ENCODE data around the gene LRWD1. TPM values are rescaled to one million over a fixed set of nuclear protein-coding genes. Genes with fewer than 3 reads are reported as not detected.

LRWD1 gene
- total and polyA plus RNA-seq, 2 experiments from 2014 or later: 16.0 to 17.8 TPM

DNA sequence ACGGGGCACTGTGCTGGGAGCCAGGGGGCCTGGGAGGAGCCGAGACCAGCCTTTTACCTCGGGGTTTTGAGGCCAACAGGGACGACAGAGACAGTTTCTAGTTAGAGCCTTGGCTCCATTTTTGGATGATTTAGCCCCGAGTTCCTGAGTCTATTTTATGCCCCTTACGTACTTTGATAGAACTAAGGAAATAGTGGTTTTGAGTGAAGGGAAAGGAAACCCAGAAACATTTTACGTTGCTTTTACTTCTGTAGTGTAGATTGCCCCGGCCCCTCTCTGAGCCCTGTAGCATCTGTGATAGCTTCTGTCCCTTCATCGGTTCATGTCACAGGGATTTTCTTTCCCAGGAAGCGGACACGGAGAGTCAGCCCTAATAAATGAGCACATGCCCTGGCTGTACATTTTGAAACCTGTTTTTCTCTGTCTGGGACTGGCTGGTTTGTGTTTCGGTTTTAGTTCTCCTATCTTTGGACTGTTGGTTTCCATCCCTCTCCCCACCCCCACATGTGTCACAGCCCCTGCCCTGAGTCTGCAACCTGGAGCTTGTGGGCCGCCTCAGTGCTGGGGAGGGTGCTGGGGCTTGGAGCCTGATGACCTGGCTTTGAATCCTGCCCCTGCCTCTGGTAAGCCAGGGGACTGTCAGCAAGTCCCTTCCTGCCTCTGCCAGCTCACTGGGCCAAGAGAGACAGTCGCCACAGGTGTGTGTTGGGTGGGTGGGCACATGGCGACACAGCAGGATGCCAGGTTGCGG, 38.3 kb upstream of the LRWD1 start:
- Histone ChIP-seq H3K4me3 (no peak overlapping the region), H3K27me3 (no peaks in the 10 kb centered on the region)
- WGBS (ENCODE audit: low lambda C conversion rate, missing lambda C conversion rate): 95% methylated on average over 16 of the region's 16 CpGs

DNA sequence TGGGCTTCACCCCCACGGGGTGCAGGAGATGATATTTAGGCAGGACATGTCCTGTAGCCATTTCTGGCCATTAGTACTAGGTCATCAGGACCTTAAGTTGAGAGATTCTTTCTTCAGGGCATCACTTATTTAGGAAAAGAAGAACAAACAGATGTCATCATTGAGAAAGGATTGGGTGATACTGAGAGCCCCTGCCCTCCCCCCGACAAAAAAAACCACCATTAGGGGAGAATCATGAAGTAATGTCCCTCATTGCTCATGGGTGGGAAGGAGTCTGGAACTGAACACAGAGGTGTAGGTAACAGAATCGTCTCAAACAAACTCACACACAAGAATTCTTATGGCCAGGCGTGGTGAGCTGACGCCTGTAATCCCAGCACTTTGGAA, 37.8 kb upstream of the LRWD1 start:
- no peaks in the 10 kb centered on the region for H3K4me1 ChIP-seq (ENCODE audit: insufficient read depth)
- H3K36me3 ChIP-seq (replicated peaks; ENCODE audit: insufficient read depth, low read depth): no peaks in the 10 kb centered on the region
- H3K4me3 ChIP-seq: no peak overlapping the region
- no peak overlapping the region for H2AFZ ChIP-seq
- no peaks in the 10 kb centered on the region for H4K20me1 ChIP-seq (ENCODE audit: insufficient read depth, poor library complexity, severe bottlenecking)
- no peak overlapping the region for H3K27ac ChIP-seq
- no peak for DNase-seq (ENCODE audit: low spot score)
- 98% methylated on average over 5 of the region's 5 CpGs for WGBS (ENCODE audit: low lambda C conversion rate, missing lambda C conversion rate)
- no peak for TF ChIP-seq EZH2phosphoT487 (IDR thresholded peaks at IDR 0.05; ENCODE audit: low read depth, severe bottlenecking, unreplicated experiment)
- no peak for TF ChIP-seq EZH2 (IDR thresholded peaks at IDR 0.05; ENCODE audit: borderline replicate concordance)
- TF ChIP-seq, protein P1, sequence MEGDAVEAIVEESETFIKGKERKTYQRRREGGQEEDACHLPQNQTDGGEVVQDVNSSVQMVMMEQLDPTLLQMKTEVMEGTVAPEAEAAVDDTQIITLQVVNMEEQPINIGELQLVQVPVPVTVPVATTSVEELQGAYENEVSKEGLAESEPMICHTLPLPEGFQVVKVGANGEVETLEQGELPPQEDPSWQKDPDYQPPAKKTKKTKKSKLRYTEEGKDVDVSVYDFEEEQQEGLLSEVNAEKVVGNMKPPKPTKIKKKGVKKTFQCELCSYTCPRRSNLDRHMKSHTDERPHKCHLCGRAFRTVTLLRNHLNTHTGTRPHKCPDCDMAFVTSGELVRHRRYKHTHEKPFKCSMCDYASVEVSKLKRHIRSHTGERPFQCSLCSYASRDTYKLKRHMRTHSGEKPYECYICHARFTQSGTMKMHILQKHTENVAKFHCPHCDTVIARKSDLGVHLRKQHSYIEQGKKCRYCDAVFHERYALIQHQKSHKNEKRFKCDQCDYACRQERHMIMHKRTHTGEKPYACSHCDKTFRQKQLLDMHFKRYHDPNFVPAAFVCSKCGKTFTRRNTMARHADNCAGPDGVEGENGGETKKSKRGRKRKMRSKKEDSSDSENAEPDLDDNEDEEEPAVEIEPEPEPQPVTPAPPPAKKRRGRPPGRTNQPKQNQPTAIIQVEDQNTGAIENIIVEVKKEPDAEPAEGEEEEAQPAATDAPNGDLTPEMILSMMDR (IDR thresholded peaks at IDR 0.05; ENCODE audit: poor library complexity): no peak
- no peaks in the 10 kb centered on the region for H3K27me3 ChIP-seq
- H3K9me3 ChIP-seq (ENCODE audit: low read depth): no peaks in the 10 kb centered on the region
- no peaks in the 10 kb centered on the region for H3K9me2 ChIP-seq (replicated peaks; ENCODE audit: insufficient read depth)
- H3K4me2 ChIP-seq: no peak overlapping the region
- no peaks in the 10 kb centered on the region for H3K79me2 ChIP-seq

More for the DNA sequence above, 38.3 kb upstream of the LRWD1 start:
- H4K20me1 ChIP-seq (ENCODE audit: insufficient read depth, poor library complexity, severe bottlenecking): no peaks in the 10 kb centered on the region
- no peak overlapping the region for H2AFZ ChIP-seq
- TF ChIP-seq, protein P1 (IDR thresholded peaks at IDR 0.05; ENCODE audit: poor library complexity): no peak
- TF ChIP-seq EZH2 (IDR thresholded peaks at IDR 0.05; ENCODE audit: borderline replicate concordance): no peak
- no peak for TF ChIP-seq EZH2phosphoT487 (IDR thresholded peaks at IDR 0.05; ENCODE audit: low read depth, severe bottlenecking, unreplicated experiment)
- H3K9me2 ChIP-seq (replicated peaks; ENCODE audit: insufficient read depth): no peaks in the 10 kb centered on the region
- H3K36me3 ChIP-seq (replicated peaks; ENCODE audit: insufficient read depth, low read depth): no peaks in the 10 kb centered on the region
- DNase-seq (ENCODE audit: low spot score): no peak
- no peaks in the 10 kb centered on the region for H3K9me3 ChIP-seq (ENCODE audit: low read depth)
- no peaks in the 10 kb centered on the region for H3K79me2 ChIP-seq
- no peak overlapping the region for H3K4me2 ChIP-seq
- no peaks in the 10 kb centered on the region for H3K4me1 ChIP-seq (ENCODE audit: insufficient read depth)
- H3K27ac ChIP-seq: no peak overlapping the region

DNA sequence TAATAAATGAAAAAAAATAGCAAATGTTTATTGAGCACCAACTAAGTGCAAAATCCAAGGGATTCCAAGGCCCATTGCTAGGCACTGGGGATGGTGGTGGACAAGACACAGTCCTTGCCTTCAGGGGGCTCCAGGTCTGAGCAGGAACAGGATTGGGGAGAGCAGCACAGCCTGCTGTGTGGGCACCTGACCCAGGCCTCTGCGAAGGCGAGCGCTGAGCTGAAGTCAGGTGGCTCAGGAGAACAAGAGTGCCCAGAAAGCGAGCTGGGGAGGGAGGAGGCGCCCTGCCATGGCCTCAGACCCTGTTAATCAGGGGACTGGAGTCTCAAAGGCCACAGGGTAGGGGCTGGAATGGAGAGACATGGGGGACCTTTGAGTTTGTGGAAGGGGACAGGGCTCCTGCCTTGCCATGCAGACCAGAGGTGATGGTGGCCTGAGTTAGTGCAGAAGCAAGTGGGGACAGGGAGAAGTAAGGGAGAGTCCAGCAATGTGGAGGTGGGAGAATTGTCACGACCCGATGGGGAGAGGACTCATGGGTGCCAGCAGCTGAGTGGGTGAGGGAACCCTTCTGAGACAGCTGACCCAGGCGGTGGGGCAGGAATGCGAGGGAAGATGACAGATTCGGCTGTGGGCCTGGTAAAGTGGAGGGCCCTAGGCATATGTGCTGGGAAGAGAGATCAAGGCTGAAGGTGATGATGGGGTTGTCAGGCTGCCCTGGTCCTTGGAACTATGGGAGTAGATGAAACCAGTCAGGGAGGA, 35.5 kb upstream of the LRWD1 start:
- no peaks in the 10 kb centered on the region for H3K9me2 ChIP-seq (replicated peaks; ENCODE audit: insufficient read depth)
- peaks cover 4% of the 10 kb centered on the region for H3K4me1 ChIP-seq (ENCODE audit: insufficient read depth)
- H2AFZ ChIP-seq: no peak overlapping the region
- no peak for TF ChIP-seq EZH2phosphoT487 (IDR thresholded peaks at IDR 0.05; ENCODE audit: low read depth, severe bottlenecking, unreplicated experiment)
- no peak for TF ChIP-seq EZH2 (IDR thresholded peaks at IDR 0.05; ENCODE audit: borderline replicate concordance)
- TF ChIP-seq, protein P1 (IDR thresholded peaks at IDR 0.05; ENCODE audit: poor library complexity): no peak
- no peak overlapping the region for H3K4me3 ChIP-seq
- DNase-seq (ENCODE audit: low spot score): no peak
- no peaks in the 10 kb centered on the region for H3K36me3 ChIP-seq (replicated peaks; ENCODE audit: insufficient read depth, low read depth)
- no peak overlapping the region for H3K27ac ChIP-seq
- H3K4me2 ChIP-seq: no peak overlapping the region
- peaks cover 3% of the 10 kb centered on the region for H3K79me2 ChIP-seq
- H4K20me1 ChIP-seq (ENCODE audit: insufficient read depth, poor library complexity, severe bottlenecking): no peaks in the 10 kb centered on the region
- no peaks in the 10 kb centered on the region for H3K27me3 ChIP-seq
- no peaks in the 10 kb centered on the region for H3K9me3 ChIP-seq (ENCODE audit: low read depth)
- WGBS (ENCODE audit: low lambda C conversion rate, missing lambda C conversion rate): 95% methylated on average over 10 of the region's 10 CpGs
